Neural cell (in vitro differentiated cells): ENCODE measurements around the gene CDT1. TPM values are rescaled to one million over a fixed set of nuclear protein-coding genes. Genes with fewer than 3 reads are reported as not detected.

Experiments
- H2AFZ ChIP-seq: fragments of 200-600, 300-800 bp; sonication (generic), shearing (Covaris generic); 2 replicates; pipeline ENCODE4 v1.6.0; 2014; ENCODE audit warnings: low read depth, mild to moderate bottlenecking, antibody characterized with exemption, low read length, moderate library complexity
- H3F3A ChIP-seq: fragments of 200-600 bp; shearing (Covaris generic); 2 replicates; pipeline ENCODE4 v1.6.1; 2016; ENCODE audit warnings: mild to moderate bottlenecking, moderate library complexity, mixed read lengths, antibody characterized with exemption, low read length; ENCODE audit not compliant: insufficient read depth, poor library complexity, severe bottlenecking
- H3K27ac ChIP-seq: fragments of 200-600, 300-800 bp; sonication (generic), shearing (Covaris generic); 2 replicates; pipeline ENCODE4 v1.5.1; 2014; ENCODE audit warnings: mild to moderate bottlenecking, low read length, moderate library complexity
- H3K27me3 ChIP-seq: fragments of 300-800, 200-600 bp; sonication (generic), shearing (Covaris generic); 2 replicates; pipeline ENCODE4 v1.6.0; 2014; ENCODE audit warnings: mild to moderate bottlenecking, low read depth, low read length, moderate library complexity; ENCODE audit not compliant: insufficient read depth
- H3K36me3 ChIP-seq: fragments of 300-800, 200-600 bp; sonication (generic), shearing (Covaris generic); 2 replicates; pipeline ENCODE4 v1.5.1; 2014; ENCODE audit warnings: mild to moderate bottlenecking, antibody characterized with exemption, low read length, moderate library complexity; ENCODE audit not compliant: insufficient read depth
- H3K4me2 ChIP-seq: fragments of 300-800, 200-600 bp; sonication (generic), shearing (Covaris generic); 2 replicates; pipeline ENCODE4 v1.6.0; 2014; ENCODE audit warnings: mild to moderate bottlenecking, low read length
- H3K4me3 ChIP-seq: fragments of 300-800, 200-600 bp; sonication (generic), shearing (Covaris generic); 2 replicates; pipeline ENCODE4 v1.5.1; 2014; ENCODE audit warnings: mild to moderate bottlenecking, low read length, moderate library complexity
- H3K79me2 ChIP-seq: fragments of 200-600 bp; shearing (Covaris generic); replicated peaks from 2 replicates; pipeline ENCODE4 v1.6.0; 2014; ENCODE audit warnings: mild to moderate bottlenecking, low read length, moderate library complexity; ENCODE audit not compliant: insufficient read depth
- H3K9ac ChIP-seq: fragments of 300-800, 200-600 bp; sonication (generic), shearing (Covaris generic); 2 replicates; pipeline ENCODE4 v1.6.1; 2016; ENCODE audit warnings: mild to moderate bottlenecking, low read length, mixed read lengths
- H3K9me2 ChIP-seq: fragments of 200-600 bp; shearing (Covaris generic); 2 replicates; pipeline ENCODE4 v1.6.1; 2016; ENCODE audit warnings: mild to moderate bottlenecking, low read length, mixed read lengths; ENCODE audit not compliant: insufficient read depth
- H3K9me3 ChIP-seq: fragments of 200-600, 300-800 bp; sonication (generic), shearing (Covaris generic); 2 replicates; pipeline ENCODE4 v1.6.1; 2016; ENCODE audit warnings: mild to moderate bottlenecking, mixed run types, low read length, moderate library complexity, mixed read lengths
- H4K20me1 ChIP-seq: fragments of 200-600 bp; shearing (Covaris generic); 2 replicates; pipeline ENCODE4 v1.6.1; 2016; ENCODE audit warnings: mild to moderate bottlenecking, mixed run types; ENCODE audit not compliant: insufficient read depth
- CTCF ChIP-seq: fragments of 450-650 bp; IDR thresholded peaks from 2 replicates; pipeline ENCODE4 v1.5.1; 2014; ENCODE audit warnings: antibody characterized with exemption, mild to moderate bottlenecking, moderate library complexity; ENCODE audit not compliant: poor library complexity, severe bottlenecking
- EP300 ChIP-seq: fragments of 450-650 bp; conservative IDR thresholded peaks from 2 replicates; pipeline ENCODE4 v1.6.1; 2014; ENCODE audit warnings: antibody characterized with exemption, mild to moderate bottlenecking, moderate library complexity; ENCODE audit not compliant: poor library complexity, severe bottlenecking
- EZH2 ChIP-seq: fragments of 200-600, 300-800 bp; shearing (Covaris generic), sonication (generic); IDR thresholded peaks from 2 replicates; pipeline ENCODE4 v1.6.1; 2014; ENCODE audit warnings: antibody characterized with exemption, low read length, borderline replicate concordance, mild to moderate bottlenecking; ENCODE audit not compliant: insufficient read depth, poor library complexity, severe bottlenecking
- MXI1 ChIP-seq: fragments of 450-650 bp; conservative IDR thresholded peaks from 2 replicates; pipeline ENCODE4 v1.6.1; 2014; ENCODE audit warnings: antibody characterized with exemption, mild to moderate bottlenecking; ENCODE audit not compliant: poor library complexity, severe bottlenecking
- POLR2AphosphoS5 ChIP-seq: IDR thresholded peaks from 2 replicates; pipeline ENCODE4 v1.6.1; 2012
- RAD21 ChIP-seq: fragments of 450-650 bp; conservative IDR thresholded peaks from 2 replicates; pipeline ENCODE4 v1.6.1; 2014; ENCODE audit warnings: antibody characterized with exemption, mild to moderate bottlenecking, moderate library complexity
- SMC3 ChIP-seq: fragments of 450-650 bp; conservative IDR thresholded peaks from 2 replicates; pipeline ENCODE4 v1.6.1; 2014; ENCODE audit warnings: antibody characterized with exemption, mild to moderate bottlenecking, moderate library complexity; ENCODE audit not compliant: poor library complexity
- TAF1 ChIP-seq: IDR thresholded peaks from 2 replicates; pipeline ENCODE4 v1.6.1; 2012; ENCODE audit warnings: low read depth
- polyA plus RNA-seq: library from polyadenylated mRNA; depleted of rRNA; stranded (reverse); fragments of >200 nt; gene quantifications from 2 replicates; pipeline ENCODE4 v1.2.3, GENCODE V29; 2014
- TF ChIP-seq, protein P1 (sequence below): IDR thresholded peaks from 2 replicates; pipeline ENCODE4 v1.6.1; 2012; ENCODE audit warnings: borderline replicate concordance

The CDT1 gene
- polyA plus RNA-seq, 1 donor from 2014 or later = 1.0 TPM

DNA sequence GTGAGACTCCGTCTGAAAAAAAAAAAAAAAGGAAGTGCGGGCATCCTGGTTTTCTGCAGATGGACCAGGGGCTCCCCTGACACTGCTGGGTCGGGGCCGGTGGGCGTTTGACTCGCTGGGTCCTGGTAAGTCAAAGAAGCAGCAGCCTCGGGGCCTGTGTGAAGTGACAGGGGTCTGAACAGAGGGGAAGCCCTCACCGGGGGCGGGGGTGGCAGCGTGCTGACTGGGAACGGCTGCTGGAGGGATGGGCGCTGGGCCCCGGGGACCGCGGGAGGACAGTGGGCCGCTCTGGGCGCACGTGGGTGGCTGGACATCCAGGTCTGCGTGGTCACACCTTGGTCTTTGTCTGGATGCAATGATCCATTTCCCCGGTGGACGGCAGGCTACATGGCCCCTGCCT, 45.0 kb downstream of the CDT1 start:
- Histone ChIP-seq H3K4me2 (no peak overlapping the region), H3K36me3 (no peaks in the 10 kb centered on the region), H2AFZ (no peak overlapping the region), H4K20me1 (no peaks in the 10 kb centered on the region), H3K9ac (no peak overlapping the region), H3K4me3 (no peak overlapping the region), H3K9me3 (no peaks in the 10 kb centered on the region), H3F3A (no peaks in the 10 kb centered on the region), H3K79me2 (no peaks in the 10 kb centered on the region), H3K27ac (no peak overlapping the region), H3K9me2 (no peaks in the 10 kb centered on the region), H3K27me3 (no peaks in the 10 kb centered on the region)
- TF ChIP-seq SMC3 (no peak), CTCF (no peak), POLR2AphosphoS5 (no peak), MXI1 (no peak), TAF1 (no peak), EZH2 (no peak), RAD21 (no peak), EP300 (no peak)
- TF ChIP-seq, protein P1, sequence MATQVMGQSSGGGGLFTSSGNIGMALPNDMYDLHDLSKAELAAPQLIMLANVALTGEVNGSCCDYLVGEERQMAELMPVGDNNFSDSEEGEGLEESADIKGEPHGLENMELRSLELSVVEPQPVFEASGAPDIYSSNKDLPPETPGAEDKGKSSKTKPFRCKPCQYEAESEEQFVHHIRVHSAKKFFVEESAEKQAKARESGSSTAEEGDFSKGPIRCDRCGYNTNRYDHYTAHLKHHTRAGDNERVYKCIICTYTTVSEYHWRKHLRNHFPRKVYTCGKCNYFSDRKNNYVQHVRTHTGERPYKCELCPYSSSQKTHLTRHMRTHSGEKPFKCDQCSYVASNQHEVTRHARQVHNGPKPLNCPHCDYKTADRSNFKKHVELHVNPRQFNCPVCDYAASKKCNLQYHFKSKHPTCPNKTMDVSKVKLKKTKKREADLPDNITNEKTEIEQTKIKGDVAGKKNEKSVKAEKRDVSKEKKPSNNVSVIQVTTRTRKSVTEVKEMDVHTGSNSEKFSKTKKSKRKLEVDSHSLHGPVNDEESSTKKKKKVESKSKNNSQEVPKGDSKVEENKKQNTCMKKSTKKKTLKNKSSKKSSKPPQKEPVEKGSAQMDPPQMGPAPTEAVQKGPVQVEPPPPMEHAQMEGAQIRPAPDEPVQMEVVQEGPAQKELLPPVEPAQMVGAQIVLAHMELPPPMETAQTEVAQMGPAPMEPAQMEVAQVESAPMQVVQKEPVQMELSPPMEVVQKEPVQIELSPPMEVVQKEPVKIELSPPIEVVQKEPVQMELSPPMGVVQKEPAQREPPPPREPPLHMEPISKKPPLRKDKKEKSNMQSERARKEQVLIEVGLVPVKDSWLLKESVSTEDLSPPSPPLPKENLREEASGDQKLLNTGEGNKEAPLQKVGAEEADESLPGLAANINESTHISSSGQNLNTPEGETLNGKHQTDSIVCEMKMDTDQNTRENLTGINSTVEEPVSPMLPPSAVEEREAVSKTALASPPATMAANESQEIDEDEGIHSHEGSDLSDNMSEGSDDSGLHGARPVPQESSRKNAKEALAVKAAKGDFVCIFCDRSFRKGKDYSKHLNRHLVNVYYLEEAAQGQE = no peak

DNA sequence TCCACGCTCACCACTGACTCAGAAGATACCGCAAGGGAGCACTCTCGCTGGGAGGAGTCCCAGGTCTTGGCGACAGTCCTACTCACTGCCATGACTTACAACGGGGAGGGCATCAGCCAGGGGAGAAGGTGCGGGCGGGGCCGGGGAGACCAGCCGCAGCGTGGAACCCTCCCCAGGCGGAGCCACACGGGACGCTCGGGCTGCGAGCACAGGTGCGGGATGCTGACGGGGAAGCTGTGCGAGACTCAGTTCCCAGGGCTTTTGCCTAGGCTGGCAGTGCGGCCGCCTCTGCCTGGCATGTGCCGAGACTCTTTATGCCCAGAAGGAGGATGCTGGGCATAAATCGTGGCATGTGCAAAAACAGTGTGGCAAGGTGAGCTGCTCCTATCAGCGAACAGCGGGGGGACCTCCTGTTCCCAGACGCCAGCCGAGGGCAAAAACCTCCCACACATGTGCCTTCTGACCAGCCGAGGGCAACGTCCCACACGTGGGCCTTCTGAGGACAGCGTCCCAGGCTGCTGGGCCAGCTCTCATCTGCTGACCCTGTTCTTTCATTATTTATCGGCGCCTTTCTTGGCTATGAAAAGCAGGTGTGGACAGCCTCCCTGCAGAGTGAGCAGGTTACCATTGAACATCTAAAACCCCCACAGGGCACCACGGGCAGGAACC, 47.1 kb downstream of the CDT1 start:
- Histone ChIP-seq H3K9me3 (no peaks in the 10 kb centered on the region), H4K20me1 (no peaks in the 10 kb centered on the region), H3K4me3 (no peak overlapping the region), H3F3A (no peaks in the 10 kb centered on the region), H3K27ac (no peak overlapping the region), H3K9ac (no peak overlapping the region), H3K27me3 (no peaks in the 10 kb centered on the region), H3K79me2 (no peaks in the 10 kb centered on the region), H3K4me2 (no peak overlapping the region), H3K36me3 (no peaks in the 10 kb centered on the region), H3K9me2 (no peaks in the 10 kb centered on the region), H2AFZ (no peak overlapping the region)
- no peak for TF ChIP-seq EZH2
- TF ChIP-seq, protein P1 = no peak
- no peak for TF ChIP-seq TAF1
- no peak for TF ChIP-seq MXI1
- TF ChIP-seq EP300 = no peak
- TF ChIP-seq POLR2AphosphoS5 = no peak
- TF ChIP-seq RAD21 = no peak
- TF ChIP-seq CTCF = no peak
- TF ChIP-seq SMC3 = no peak
